HuH-7 (cell line): Measurements from ENCODE around the gene FAM98A.
A peak's percentile ranks its signal among the peaks of the same experiment; 100 is the strongest.

Source experiments
- DNase-seq: peaks from one replicate; pipeline ENCODE4 v3.0.0; 2011; ENCODE audit warnings: low spot score

Gene FAM98A

GRCh38 chr2:33599175-33599942 lies at the start of gene FAM98A:
Gene FAM98A (minus strand): TSS chr2:33599299. CDS start chr2:33599221, 78 bp downstream.
- DNase-seq, result peak; percentile 83

GRCh38 chr2:33645861-33646260 lies 46.8 kb upstream of the FAM98A start:
- DNase-seq, result no peak

- DNase-seq, result no peak
Observed at GRCh38 chr2:33644215-33644614, 45.1 kb upstream of the FAM98A start.

- DNase-seq, result no peak
Observed at GRCh38 chr2:33636001-33636400, 36.9 kb upstream of the FAM98A start.

GRCh38 chr2:33634261-33634910 lies 35.3 kb upstream of the FAM98A start:
- no peak for DNase-seq

- DNase-seq, result no peak
Observed at GRCh38 chr2:33633315-33633714, 34.2 kb upstream of the FAM98A start.

GRCh38 chr2:33632831-33633230 lies 33.7 kb upstream of the FAM98A start:
- no peak for DNase-seq

GRCh38 chr2:33628031-33628827 lies 29.1 kb upstream of the FAM98A start:
- no peak for DNase-seq

GRCh38 chr2:33619028-33619427 lies 19.9 kb upstream of the FAM98A start:
- no peak for DNase-seq

GRCh38 chr2:33617989-33618388 lies 18.9 kb upstream of the FAM98A start:
- DNase-seq, result no peak

- no peak for DNase-seq
Observed at GRCh38 chr2:33617401-33617800, 18.3 kb upstream of the FAM98A start.

- no peak for DNase-seq
Observed at GRCh38 chr2:33616873-33617272, 17.8 kb upstream of the FAM98A start.

- no peak for DNase-seq
Observed at GRCh38 chr2:33614190-33614589, 15.1 kb upstream of the FAM98A start.

- no peak for DNase-seq
Observed at GRCh38 chr2:33607905-33608304, 8.8 kb upstream of the FAM98A start.

GRCh38 chr2:33607251-33607721 lies 8.2 kb upstream of the FAM98A start:
- no peak for DNase-seq

GRCh38 chr2:33606622-33607021 lies 7.5 kb upstream of the FAM98A start:
- DNase-seq, result no peak

GRCh38 chr2:33606100-33606499 lies 7.0 kb upstream of the FAM98A start:
- no peak for DNase-seq

GRCh38 chr2:33605056-33605455 lies 6.0 kb upstream of the FAM98A start:
- DNase-seq, result no peak

- no peak for DNase-seq
Observed at GRCh38 chr2:33603416-33603815, 4.3 kb upstream of the FAM98A start.

- no peak for DNase-seq
Observed at GRCh38 chr2:33602201-33602830, 3.2 kb upstream of the FAM98A start.

- no peak for DNase-seq
Observed at GRCh38 chr2:33599943-33600192, 769 bp upstream of the FAM98A start.

- DNase-seq, result peak; percentile 19
Observed at GRCh38 chr2:33598561-33599174, 431 bp downstream of the FAM98A start.
